Body of pancreas (tissue), 4 donors: Measurements from ENCODE around the gene NUBP2. TPM values are rescaled to one million over a fixed set of nuclear protein-coding genes. Genes with fewer than 3 reads are reported as not detected.

Source experiments
- ATAC-seq: fragments of 150-250 bp; one replicate; pipeline ENCODE4 v1.9.1; 2016
- DNase-seq, 4 donors: peaks; one replicate each; pipeline ENCODE4 v3.0.0-alpha.2; 2019
- H3K27ac ChIP-seq, 4 donors: fragments of 200-600 bp; sonication (generic); 1 replicate in 3 of 4; 2 replicates in 1 of 4; pipeline versions ENCODE4 v1.5.1 to v1.6.1; 2016 to 2019; ENCODE audit warnings: mild to moderate bottlenecking in 1 of 4, mixed read lengths in 1 of 4, moderate library complexity in 1 of 4
- H3K27me3 ChIP-seq, 2 donors: fragments of 200-600 bp; sonication (generic); one replicate each; pipeline ENCODE4 v1.6.0; 2016; ENCODE audit warnings: mild to moderate bottlenecking in 1 of 2
- H3K36me3 ChIP-seq, 2 donors: fragments of 200-600 bp; sonication (generic); replicated peaks in 1 of 2; 2 replicates each; pipeline ENCODE4 v1.5.1; 2016; ENCODE audit warnings: low read depth in 2 of 2; ENCODE audit not compliant: insufficient read depth in 1 of 2
- H3K4me1 ChIP-seq: fragments of 200-600 bp; sonication (generic); one replicate; pipeline ENCODE4 v1.6.0; 2016
- H3K4me3 ChIP-seq, 2 donors: fragments of 200-600 bp; sonication (generic); 1 replicate in 1 of 2; 2 replicates in 1 of 2; pipeline ENCODE4 v1.5.1; 2016 to 2019
- H3K9me3 ChIP-seq, 3 donors: fragments of 200-600 bp; sonication (generic); 1 replicate in 2 of 3; 2 replicates in 1 of 3; pipeline ENCODE4 v1.5.1; 2016
- CTCF ChIP-seq, 7 experiments: fragments of 450-650 bp in 4 of 7; fragments of 200-600 bp in 3 of 7; sonication (generic) in 3 of 7; IDR thresholded peaks; one replicate each; pipeline ENCODE4 v1.5.1; 2016 to 2019; ENCODE audit warnings: antibody characterized with exemption in 7 of 7
- POLR2A ChIP-seq, 3 donors: fragments of 450-650 bp; IDR thresholded peaks; one replicate each; pipeline ENCODE4 v1.6.1; 2016; ENCODE audit warnings: antibody characterized with exemption in 3 of 3, mild to moderate bottlenecking in 2 of 3
- WGBS, 2 donors: methylation state at CpG; one replicate each; pipeline ENCODE4 v1.1.5; 2017; 5-methylcytosine and 5-hydroxymethylcytosine counted together
- intact Hi-C: fragments of 100-400 bp; cut with DNase I; formaldehyde crosslinking; loops from one replicate; pipeline ENCODE4 v1.15.1; 2023
- total RNA-seq, 2 donors: library from RNA; depleted of rRNA; stranded (reverse); fragments of >200 nt; gene quantifications; one replicate each; pipeline ENCODE4 v1.1.0, GENCODE V29; 2016

NUBP2 gene
- total RNA-seq, 2 donors from 2014 or later: 61.0 to 72.6 TPM

DNA sequence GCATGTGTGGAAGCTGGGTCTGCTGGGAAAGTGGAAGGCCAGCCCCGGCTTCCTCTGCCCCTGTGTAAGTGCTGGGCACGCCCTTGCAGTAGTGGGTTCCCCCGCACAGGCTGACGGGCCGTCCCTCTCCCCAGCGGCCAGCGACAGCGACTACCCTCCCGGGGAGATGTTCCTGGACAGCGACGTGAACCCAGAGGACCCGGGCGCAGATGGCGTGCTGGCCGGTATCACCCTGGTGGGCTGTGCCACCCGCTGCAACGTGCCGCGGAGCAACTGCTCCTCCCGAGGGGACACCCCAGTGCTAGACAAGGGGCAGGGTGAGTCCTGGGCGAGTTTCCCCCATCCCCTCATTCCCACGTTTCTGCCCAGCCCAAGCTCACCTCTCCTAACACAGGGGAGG lies 16.9 kb upstream of the NUBP2 start:
- H3K27me3 ChIP-seq: no peaks in the 10 kb centered on the region
- no peak overlapping the region for H3K27ac ChIP-seq
- 89 to 91% methylated on average over 17 to 22 of the region's 22 CpGs for WGBS, 2 donors
- no peaks in the 10 kb centered on the region for H3K9me3 ChIP-seq
- peaks cover 15 to 24% of the 10 kb centered on the region in 2 donors for H3K36me3 ChIP-seq
- peaks cover 17% of the 10 kb centered on the region for H3K4me1 ChIP-seq
- ATAC-seq (no peak), DNase-seq (no peak)
- no peak overlapping the region for H3K4me3 ChIP-seq
- intact Hi-C loops: no loop called here
- TF ChIP-seq CTCF (IDR thresholded peaks at IDR 0.05): no peak
- TF ChIP-seq POLR2A (IDR thresholded peaks at IDR 0.05): no peak

DNA sequence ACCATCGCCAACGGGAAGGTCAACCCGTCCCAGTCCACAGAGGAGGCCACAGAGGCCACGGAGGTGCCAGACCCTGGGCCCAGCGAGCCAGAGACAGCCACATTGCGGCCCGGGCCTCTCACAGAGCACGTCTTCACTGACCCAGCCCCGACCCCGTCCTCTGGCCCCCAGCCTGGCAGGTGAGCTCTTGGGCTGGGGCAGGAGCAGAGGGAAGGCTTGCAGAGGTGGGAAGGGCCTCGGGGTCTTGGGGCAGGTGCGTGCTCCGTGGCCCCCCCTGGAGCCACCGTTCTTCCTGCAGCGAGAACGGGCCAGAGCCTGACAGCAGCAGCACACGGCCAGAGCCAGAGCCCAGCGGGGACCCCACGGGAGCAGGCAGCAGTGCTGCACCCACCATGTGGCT lies 16.5 kb upstream of the NUBP2 start:
- intact Hi-C loops: no loop called here
- H3K9me3 ChIP-seq: no peaks in the 10 kb centered on the region
- H3K36me3 ChIP-seq: peaks cover 12 to 22% of the 10 kb centered on the region in 2 donors
- ATAC-seq (no peak), DNase-seq (no peak)
- H3K27me3 ChIP-seq: no peaks in the 10 kb centered on the region
- 86% methylated on average over 15 of the region's 19 CpGs; no CpG with 5 or more reads in 1 of the 2 donors for WGBS, 2 donors
- TF ChIP-seq CTCF (IDR thresholded peaks at IDR 0.05) (no peak), POLR2A (IDR thresholded peaks at IDR 0.05) (no peak)
- no peak overlapping the region for H3K27ac ChIP-seq
- H3K4me3 ChIP-seq: no peak overlapping the region
- H3K4me1 ChIP-seq: peaks cover 19% of the 10 kb centered on the region

GRCh38 chr16:1766701-1767100 lies 16.1 kb upstream of the NUBP2 start:
- H3K27me3 ChIP-seq: no peaks in the 10 kb centered on the region
- TF ChIP-seq POLR2A (IDR thresholded peaks at IDR 0.05) (no peak), CTCF (IDR thresholded peaks at IDR 0.05) (no peak)
- H3K36me3 ChIP-seq: peaks cover 12 to 22% of the 10 kb centered on the region in 2 donors
- H3K9me3 ChIP-seq: no peaks in the 10 kb centered on the region
- DNase-seq (no peak), ATAC-seq (no peak)
- WGBS, 2 donors: 94% methylated on average over 15 of the region's 18 CpGs; no CpG with 5 or more reads in 1 of the 2 donors
- peaks cover 20% of the 10 kb centered on the region for H3K4me1 ChIP-seq
- no peak overlapping the region for H3K27ac ChIP-seq
- H3K4me3 ChIP-seq: no peak overlapping the region
- intact Hi-C loops: no loop called here

GRCh38 chr16:1767116-1767994 lies 15.4 kb upstream of the NUBP2 start:
- Histone ChIP-seq H3K9me3 (no peaks in the 10 kb centered on the region), H3K27me3 (no peaks in the 10 kb centered on the region), H3K4me1 (peaks cover 27% of the 10 kb centered on the region), H3K4me3 (no peak overlapping the region), H3K27ac (no peak overlapping the region), H3K36me3 (peaks cover 12 to 22% of the 10 kb centered on the region in 2 donors)
- ATAC-seq (no peak), DNase-seq (no peak)
- 91 to 92% methylated on average over 11 to 34 of the region's 42 CpGs for WGBS, 2 donors
- intact Hi-C loops: no loop called here
- TF ChIP-seq CTCF (IDR thresholded peaks at IDR 0.05): no peak
